Activated CD4-positive, CD25-positive, alpha-beta regulatory T cell (primary cell): ENCODE results near the gene BANF1.
"Not testable (repeated sequence)": the region's sequence is repeated elsewhere in the genome, so short reads cannot be mapped to it uniquely, and the experiment has no call there.

Experiments used
- DNase-seq, 4 experiments: peaks; one replicate each; lab custom pipeline; 2025; lab: John Stamatoyannopoulos, UW

BANF1 gene

DNA sequence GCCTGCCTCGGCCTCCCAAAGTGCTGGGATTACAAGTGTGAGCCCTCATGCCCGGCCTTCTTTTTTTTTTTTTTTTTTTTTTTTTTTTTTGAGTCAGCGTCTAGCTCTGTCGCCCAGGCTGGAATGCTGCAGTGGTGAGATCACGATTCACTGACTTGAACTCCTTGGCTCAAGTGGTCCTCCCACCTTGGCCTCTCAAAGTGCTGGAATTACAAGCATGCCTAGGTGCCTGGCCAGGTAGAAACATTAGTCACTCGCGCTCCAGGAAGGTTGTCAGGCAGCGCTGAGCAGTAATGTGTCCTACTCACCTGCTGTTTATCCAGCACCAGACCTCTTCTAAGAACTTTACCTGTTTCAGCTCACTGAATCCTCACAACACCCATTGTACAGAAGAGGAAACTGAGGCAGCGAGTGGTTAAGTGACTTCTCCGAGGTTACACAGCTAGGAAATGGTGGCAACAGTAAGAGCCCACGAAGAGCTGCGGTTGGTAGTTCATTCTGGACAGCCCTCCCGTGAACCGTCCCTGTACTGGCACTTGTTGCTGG lies 9.0 kb downstream of the BANF1 start:
- no peak for DNase-seq

GRCh38 chr11:66011785-66012303 lies 9.5 kb downstream of the BANF1 start, which contains the start of gene CST6:
Gene CST6 (plus strand): TSS chr11:66012008. CDS start chr11:66012045, 37 bp downstream.
- DNase-seq, result no peak

DNA sequence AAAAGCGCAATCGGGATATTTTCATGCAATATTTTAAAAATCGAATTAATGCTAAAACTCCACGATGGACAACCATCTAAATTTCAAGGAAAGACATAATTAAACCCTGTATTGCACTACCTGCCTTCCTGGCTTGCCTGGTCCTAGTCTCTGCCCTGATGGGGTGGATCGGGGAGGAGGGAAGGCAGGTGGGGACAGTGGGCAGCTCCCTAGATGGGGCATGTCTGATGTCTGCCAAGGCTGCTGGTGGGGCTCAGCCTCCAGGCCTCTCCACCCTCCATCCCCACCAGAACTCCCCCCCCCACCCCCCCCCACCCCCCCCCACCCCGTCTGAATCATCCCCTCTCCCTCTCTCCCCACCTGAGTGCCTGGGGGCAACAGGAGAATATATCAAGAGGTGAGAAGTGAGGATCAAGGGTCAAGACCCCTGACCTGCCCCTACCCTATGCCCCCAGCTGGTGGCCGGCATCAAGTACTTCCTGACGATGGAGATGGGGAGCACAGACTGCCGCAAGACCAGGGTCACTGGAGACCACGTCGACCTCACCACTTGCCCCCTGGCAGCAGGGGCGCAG lies 10.2 kb downstream of the BANF1 start:
- no peak for DNase-seq

DNA sequence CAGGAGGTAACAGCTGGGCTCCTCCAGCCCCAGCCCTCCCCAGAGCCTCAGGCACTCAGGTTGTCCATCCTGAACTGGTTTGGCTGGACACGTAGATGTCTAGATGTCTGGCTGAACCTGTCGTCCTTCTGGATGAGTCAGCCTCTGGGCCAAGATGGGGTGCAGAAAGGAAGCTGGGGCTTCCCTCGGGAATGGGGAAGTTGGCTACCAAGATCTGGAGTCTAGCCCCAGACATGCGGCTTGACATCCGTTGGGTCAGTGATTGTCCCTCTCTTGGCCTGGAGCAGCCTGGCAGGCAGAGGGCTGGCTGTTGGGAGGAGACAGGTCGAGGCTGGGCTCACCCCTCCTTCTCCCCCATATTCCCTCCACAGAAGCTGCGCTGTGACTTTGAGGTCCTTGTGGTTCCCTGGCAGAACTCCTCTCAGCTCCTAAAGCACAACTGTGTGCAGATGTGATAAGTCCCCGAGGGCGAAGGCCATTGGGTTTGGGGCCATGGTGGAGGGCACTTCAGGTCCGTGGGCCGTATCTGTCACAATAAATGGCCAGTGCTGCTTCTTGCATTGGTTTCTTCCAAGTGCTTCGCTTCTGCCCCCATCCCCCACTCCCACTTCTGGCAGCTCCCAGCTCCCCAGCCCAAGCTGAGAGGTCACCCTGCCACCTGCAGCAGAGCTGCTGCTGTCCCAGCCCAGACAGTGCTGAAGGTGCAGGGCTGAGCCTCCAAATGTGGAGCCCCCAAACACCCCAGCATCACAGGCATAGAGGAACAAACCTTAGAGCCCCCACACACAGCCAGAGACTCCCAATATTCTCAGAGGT lies 10.9 kb downstream of the BANF1 start:
- DNase-seq, result no peak

DNA sequence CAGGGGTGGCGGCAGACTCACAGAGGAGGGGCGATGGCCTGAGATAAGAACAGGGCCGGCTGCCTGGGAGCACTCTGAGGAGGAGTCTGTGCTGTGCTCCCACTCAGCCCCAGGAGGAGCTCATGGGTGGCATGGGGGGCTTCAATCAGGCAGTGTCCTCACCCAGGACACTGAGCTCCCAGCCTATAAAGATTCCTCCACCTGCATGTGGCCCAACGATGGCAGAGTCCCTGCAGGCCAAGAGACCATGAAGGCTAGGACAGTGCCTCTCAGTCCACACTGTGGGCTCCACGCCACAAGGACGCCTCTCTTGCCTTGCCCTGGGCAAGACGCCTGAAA lies 11.4 kb downstream of the BANF1 start:
- no peak for DNase-seq

GRCh38 chr11:66014804-66015453 lies 12.6 kb downstream of the BANF1 start:
- DNase-seq, result no peak

DNA sequence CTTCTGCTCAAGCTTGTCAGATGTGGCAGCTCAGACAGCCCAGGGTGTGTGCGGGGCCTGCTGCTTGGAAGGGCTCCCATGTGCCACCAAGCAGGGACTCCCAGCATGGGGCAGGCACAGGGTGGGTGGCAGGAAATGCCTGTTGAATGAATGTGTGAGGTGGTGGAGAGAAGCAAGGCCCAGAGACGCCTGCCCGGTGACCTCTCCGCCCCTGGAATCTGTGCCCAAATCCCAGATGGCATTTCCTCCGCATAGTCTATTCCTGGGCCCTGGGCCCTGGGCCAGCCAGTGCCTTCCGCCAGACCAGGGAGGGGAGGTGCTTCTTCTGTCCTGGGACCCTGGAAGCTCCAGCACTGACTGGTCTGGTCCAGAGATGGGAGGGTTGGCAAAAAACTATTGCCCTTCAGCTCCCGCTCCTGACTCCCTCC lies 13.2 kb downstream of the BANF1 start:
- DNase-seq, result no peak

- DNase-seq, result no peak
Measured at GRCh38 chr11:66015936-66016792, 13.9 kb downstream of the BANF1 start.

DNA sequence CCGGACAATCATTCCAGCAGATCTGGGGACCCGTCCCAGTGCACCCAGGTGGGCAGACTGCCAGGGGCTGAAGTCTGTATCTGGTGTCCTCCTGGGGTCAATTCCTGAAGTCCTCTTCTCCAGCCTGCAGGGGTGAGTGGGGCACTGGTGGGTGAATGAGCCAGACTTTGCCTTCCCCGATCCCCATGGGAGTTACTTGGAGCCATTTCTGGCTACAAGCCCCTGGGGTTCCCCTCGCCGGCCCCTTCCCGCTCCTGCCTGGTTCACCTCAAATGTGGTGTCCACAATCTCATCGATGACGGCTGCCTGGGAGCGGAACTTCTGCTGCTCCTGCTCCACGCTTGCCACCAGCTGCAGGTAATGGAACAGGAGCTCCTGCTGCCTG lies 14.5 kb downstream of the BANF1 start:
- no peak for DNase-seq

DNA sequence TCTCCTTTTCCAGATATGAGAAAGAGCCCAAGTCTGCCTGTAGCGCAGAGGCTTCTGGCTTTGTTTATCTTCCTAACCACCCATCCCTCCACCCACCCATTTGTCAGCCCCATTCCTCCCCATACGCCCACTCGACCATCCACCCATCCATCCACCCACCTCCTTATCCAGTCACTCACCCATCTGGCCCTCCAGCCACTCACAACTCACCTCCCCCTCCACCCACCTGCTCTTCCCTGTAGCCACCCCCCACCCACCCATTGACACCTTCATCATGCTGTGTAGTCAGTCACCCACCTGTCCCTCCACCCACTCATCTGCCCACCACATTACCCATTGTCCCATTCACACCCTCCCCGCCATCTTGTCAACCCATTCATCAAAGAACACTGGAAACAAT lies 15.0 kb downstream of the BANF1 start:
- DNase-seq, result no peak

DNA sequence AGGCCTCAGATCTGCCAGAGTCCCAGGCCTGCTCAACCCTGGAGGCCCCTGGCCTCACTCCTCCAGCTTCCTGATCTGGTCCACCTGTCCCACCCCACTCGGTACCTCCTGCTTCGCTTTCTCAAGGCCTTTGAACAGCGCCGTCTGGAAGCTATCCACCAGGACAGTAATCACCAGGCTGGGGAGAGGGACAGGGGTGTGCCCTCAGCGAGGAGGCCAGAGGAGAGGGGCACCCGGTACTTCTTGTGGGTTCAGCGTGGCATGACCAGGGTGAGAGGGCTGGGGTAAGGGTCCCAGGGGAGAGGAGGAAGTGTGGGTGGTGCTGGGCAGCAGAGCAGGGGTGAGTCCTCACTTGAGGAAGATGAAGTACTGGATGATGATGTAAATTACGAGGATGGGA lies 17.9 kb downstream of the BANF1 start:
- DNase-seq, result no peak

DNA sequence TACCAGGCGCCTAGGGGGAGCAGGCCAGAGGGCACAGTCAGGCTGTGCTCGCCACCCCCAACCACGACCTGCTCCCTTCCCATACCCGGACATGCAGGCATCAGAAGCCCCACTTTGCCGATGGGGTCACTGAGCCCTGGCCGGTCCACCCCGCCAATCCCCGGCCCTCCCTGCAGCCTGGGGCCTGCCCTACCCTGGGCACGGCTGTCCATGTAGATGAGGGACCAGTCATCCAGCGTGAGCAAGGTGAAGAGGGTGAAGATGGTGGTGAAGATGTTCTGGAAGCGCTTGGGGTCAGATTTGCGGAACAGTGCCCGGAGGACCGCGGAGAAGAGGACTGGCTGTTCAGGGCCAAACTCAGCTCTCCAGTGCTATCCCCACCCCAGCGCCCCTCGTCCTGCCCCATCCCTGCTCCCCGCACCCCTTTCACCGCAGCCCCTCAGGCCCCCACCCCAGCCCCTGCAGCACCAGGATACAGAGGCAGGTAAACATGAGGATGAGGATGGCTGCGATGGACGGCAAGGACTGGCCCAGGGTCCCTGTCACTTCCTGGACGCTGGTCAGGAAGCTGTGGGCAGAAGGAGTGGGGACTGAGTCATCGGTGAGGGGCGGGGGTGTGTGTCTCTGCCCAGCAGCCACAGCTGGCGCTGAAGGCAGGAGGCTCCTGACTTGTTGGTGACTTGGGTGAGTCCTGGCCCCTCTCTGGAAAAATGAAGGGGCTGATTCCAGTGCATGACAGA lies 18.5 kb downstream of the BANF1 start:
- DNase-seq, result no peak

DNA sequence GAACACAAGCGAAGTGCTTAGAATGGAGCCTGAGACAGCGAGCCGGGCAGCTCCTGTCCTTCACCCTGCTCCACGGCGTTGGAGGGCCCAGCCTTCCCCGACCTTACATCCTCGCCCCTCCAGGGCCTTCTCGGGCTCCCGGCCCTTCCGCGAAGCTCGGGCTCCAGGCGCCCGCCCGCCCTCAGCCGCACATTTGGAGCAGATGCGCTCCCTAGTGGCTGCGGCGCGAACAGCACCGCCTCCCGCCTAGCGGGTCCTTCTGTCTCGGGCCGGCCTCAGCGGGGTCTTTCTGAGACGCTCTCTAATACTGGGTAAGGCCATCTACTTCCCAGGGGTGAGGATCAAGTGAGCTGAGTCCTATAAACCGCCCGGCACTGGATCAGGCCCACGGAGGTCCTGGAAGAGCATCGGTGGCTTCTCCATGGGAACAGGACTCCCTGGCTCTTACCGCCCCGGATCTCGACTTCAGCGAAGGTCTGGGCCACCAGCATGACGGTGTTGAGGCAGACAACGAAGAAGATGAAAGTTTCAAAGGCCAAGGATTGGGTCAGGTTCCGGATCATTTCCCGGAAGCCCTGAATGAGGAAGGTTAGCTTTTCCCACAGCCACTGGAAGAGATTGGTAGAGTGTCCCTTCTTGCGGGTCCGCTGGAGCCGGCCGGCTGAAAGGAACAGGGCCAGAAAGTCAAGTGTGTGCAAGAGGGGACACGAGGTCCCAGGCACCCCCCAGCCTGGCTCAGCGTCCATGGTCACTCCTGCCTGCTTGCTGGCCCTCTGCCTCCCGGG lies 20.3 kb downstream of the BANF1 start:
- peak; percentile 51 to 82 (median 64) for DNase-seq

- DNase-seq, result not testable (repeated sequence)
Measured at GRCh38 chr11:66023186-66023440, 20.8 kb downstream of the BANF1 start.

DNA sequence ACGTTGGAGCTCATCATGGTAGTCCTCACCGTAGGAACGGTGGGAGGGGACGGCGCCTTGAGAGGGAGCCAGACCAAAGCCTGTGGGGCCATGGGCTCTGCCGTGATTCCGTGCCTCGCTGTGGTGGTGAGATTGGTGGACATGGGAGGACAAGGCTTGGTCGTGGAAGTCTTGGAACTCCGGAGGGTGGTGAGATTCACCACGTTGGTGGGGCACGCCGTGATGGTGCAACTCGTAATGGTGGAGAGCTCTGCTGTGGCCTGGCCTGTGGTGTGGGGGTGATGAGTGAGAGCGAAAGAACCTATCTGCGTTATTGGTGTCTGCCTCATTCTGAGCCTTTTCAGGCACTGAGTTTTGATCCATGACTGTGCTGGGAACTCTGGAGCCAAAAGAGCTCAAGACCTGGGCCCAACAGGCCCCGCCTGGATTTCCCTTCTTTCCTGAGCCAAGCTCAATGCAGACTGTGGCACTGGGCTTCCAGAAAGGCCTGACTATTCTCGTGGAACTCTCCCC lies 23.8 kb downstream of the BANF1 start, which contains the start of gene CATSPER1:
CATSPER1 (minus strand) TSS at position 463 of the 513 bp plus-strand sequence; CDS start at position 363, 100 bp downstream.
- DNase-seq, result no peak

GRCh38 chr11:66032957-66033735 lies 30.8 kb downstream of the BANF1 start:
- DNase-seq, result no peak

DNA sequence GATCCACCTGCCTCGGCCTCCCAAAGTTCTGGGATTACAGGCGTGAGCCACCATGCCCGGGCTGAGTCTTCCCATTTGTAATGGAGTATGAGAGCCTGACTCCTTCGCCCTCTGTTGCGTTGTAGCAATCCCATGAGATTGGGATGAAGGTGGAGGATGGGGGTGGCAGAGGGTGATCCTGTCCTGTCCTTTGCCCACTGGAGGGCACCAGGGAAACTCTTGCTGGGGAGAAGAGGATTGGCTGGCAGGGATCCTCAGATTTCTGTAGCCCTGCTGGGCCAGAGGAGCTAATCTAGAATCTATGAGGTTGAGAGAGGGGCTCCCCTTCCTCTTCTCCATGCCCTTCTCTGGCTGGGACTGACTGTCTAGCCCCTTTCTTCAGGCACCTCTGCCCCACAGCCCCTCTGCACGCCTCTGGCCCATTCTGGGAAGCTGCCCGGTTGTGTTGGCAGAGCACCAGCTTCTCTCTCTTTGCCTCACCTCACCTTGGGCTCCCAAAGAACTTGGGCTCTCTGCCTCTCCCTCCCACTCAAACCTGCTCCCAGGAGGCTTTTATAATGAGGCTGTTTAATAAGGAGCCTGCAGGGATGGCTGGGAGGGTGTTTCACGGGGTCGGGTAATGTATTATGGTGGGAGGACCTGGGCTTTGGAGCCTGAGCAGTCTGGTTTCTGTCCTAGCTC lies 33.5 kb downstream of the BANF1 start:
- no peak for DNase-seq

DNA sequence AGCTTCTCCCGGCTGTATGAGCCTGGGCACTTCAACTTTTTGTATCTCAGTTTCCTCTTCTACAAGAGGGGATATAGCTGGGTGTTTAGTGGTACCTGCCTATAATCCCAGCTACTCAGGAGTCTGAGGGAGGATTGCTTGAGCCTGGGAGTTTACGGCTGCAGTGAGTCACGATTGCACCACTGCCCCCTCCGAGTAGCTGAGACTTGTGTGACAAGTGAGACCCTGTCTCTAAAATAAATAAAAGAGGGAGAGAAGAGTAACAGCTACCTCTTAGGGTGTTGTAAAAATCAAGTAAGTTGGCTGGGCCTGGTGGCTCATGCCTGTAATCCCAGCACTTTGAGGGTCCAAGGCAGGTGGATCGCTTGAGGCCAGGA lies 34.0 kb downstream of the BANF1 start:
- no peak for DNase-seq

- DNase-seq, result no peak
Measured at GRCh38 chr11:66037327-66037726, 35.0 kb downstream of the BANF1 start.
